GM13977 (cell line): ENCODE results near the gene CHRD.

Experiments
- DNase-seq: peaks from one replicate; pipeline ENCODE4 v3.0.0; 2012; ENCODE audit warnings: low spot score
- in situ Hi-C: fragments of 300-500 bp; cut with MboI; formaldehyde crosslinking; loops from one replicate; pipeline ENCODE4 v1.12.0; 2022; ENCODE audit warnings: low sequenced_read_pairs, low pct_unique_long_range_greater_than_20kb, mixed read lengths, inconsistent platforms; ENCODE audit not compliant: unreplicated experiment
- TF ChIP-seq, protein P1 (sequence below): IDR thresholded peaks from 2 replicates; pipeline ENCODE4 v1.5.1; 2012; ENCODE audit warnings: mild to moderate bottlenecking, control low read depth; ENCODE audit not compliant: insufficient read depth; ENCODE audit errors: extremely low read depth, missing control alignments

CHRD gene

DNA sequence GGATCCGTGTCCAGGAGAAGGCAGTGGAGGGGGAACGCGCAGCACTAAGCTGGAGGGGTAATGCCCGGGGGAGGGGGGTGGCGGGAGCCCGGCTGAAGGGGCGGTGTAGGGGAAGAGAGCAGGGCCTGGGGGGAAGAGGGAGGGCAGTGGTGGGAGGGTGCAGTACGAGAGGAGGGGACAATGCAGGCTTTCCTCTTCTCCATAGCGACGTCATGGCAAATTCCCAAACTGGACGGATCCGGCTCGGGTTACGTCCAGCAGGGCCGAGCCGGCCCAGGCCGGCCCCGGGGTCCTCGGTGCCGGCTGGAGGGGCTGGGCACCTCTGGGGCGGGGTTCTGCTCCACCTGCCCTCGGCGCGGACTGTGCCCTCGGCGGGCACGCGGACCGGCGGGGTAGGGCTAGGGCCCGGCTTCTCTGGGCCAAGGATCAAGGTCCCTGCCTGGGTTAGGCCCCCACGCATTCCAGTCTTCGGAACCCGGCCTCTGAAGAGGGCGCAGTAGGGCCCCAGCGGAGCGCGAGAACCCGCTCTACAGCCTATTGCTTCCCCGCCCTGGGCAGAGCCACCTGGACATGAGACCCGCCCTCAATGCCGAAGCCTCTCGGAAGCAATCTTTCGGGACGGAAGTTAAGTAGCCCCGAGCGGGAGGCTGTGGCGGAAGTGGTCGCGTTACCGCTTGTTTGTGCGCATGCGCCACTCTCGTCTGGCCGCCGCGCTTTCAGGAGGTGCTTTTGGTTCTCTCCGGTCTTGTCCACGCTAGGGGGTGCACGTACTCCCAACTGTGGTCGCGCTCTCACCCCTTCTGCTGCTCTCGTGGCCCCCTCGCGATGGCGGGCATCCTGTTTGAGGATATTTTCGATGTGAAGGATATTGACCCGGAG, 16.9 kb upstream of the CHRD start:
- TF ChIP-seq, protein P1, sequence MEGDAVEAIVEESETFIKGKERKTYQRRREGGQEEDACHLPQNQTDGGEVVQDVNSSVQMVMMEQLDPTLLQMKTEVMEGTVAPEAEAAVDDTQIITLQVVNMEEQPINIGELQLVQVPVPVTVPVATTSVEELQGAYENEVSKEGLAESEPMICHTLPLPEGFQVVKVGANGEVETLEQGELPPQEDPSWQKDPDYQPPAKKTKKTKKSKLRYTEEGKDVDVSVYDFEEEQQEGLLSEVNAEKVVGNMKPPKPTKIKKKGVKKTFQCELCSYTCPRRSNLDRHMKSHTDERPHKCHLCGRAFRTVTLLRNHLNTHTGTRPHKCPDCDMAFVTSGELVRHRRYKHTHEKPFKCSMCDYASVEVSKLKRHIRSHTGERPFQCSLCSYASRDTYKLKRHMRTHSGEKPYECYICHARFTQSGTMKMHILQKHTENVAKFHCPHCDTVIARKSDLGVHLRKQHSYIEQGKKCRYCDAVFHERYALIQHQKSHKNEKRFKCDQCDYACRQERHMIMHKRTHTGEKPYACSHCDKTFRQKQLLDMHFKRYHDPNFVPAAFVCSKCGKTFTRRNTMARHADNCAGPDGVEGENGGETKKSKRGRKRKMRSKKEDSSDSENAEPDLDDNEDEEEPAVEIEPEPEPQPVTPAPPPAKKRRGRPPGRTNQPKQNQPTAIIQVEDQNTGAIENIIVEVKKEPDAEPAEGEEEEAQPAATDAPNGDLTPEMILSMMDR, result peak; percentile 77
- DNase-seq, result peak; percentile 98
- in situ Hi-C loops, result no loop called here

DNA sequence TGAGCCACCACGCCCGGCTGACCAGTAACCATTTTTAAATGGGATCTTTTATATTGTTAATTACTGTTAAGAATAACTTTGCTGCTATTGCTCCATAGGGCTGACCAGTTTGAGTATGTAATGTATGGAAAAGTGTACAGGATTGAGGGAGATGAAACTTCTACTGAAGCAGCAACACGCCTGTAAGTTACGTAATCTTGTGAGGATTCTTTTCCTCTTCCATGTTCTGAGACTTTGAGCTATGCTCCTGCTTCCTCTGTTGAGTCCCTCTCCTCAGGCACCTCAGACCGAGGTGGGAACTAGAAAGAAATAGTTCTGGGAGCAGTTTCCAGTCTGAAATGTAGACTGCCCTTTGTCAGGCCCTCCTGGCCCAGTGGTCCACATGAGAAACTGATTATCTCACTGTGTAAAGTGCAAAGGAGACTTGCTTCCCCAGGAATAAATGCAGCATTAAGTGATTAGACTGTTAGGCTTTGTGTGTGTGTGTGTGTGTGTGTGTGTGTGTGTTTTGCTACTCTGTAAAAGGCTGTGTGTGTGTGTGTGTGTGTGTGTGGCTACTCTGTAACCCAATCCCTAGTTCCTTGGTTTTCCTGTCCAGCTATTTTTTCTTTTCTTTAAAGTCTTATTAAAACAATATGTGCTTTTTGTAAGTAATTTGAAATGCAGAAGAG, 13.1 kb upstream of the CHRD start:
- no peak for DNase-seq
- TF ChIP-seq, protein P1, result no peak
- in situ Hi-C loops, result no loop called here

DNA sequence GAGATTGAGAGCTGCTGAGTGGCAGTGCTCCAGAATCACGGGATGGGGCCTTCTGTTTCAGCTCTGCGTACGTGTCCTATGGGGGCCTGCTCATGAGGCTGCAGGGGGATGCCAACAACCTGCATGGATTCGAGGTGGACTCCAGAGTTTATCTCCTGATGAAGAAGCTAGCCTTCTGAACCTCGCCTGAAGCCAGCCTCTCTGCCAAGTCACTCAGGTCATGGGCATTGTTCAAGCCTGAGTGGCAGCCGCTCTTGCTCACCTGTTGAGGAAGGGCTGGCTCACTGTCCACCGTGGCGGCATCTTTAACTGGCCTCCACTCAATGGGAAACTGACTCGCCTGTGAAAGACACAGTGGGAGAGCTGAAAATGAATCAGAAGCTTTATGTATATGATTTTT, 11.7 kb upstream of the CHRD start:
- in situ Hi-C loops, result no loop called here
- TF ChIP-seq, protein P1, result no peak
- no peak for DNase-seq

DNA sequence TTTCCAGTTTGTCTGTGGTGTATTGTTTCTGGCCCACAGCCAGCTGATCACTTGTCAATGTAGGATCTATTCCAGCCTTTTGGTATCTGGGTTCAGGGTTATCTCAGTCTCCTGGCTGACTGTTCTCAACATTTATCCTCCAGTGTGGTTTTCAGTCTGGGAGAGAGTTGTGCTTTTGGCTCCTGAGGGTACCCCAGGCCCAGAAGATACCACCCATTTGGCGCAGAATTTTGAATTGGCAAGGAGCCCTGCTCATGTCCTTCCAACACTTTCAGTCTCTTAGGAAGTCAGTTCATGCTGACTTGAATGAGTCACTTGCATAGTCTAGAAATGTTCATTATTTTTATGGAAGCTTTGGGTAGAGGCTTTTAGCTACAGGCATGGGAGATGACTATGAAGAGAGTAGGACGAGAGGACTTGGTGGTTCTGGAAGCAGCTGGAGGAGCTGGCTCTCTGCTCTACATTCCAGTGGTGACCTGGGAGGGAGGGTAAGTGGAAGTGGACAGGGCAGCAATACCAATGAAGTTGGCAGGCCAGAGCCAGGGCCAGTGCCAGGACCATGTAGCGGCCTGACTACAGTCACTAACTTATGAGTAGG, 11.2 kb upstream of the CHRD start:
- TF ChIP-seq, protein P1, result no peak
- in situ Hi-C loops, result no loop called here
- no peak for DNase-seq

DNA sequence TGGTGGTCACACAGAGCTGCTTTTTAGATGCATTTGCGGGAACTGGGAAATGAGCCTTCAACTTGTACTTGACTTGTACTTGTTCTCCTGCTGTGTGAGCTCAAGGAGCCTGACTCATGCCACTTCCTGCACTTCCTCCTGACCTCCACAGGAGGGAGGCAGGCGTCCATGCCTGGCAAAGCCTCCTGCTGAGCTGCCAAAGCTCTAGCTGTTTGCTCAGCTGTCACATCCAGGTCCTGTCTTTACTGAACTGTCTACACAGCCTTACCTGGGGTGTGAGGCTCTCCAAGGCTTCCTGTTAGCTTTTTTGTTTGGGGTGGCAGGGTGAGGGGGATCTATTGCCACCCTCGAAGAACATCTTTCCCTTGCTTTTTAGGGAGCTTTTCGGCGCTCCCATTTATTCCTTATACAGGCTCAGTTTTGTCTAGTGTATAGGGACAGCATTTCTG, 8.3 kb upstream of the CHRD start:
- in situ Hi-C loops, result no loop called here
- TF ChIP-seq, protein P1, result peak; percentile 88
- peak; percentile 83 for DNase-seq

DNA sequence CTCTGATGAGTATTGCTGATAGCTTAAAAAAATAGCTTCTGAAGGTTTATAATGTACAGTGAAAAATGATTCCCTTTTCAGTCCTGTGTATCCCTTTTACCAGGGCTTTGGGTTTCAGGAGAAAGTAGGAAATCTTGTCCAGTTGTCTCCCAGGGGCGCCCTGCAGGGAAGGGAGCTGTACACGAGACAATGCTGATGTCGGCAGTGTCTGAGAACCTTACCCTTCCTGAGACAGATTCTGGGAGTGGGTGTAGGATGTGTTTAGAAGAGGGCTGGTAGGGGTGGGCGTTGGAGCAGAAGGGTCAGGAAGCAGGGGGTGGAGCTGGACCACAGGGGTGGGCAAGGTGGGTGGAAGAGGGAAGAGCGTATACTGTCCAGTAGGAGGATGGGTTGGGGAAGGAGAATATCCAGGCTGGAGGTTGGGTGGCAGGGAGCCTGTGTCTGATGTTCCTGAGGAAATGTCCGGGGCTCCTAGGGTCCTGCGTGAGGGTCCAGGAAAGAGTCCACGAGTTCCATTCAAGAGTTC, 7.5 kb upstream of the CHRD start:
- in situ Hi-C loops, result no loop called here
- TF ChIP-seq, protein P1, result no peak
- no peak for DNase-seq
